ENCODE data around the gene MBD5.
A peak's percentile ranks its signal among the peaks of the same experiment; 100 is the strongest.

MBD5 gene

DNA sequence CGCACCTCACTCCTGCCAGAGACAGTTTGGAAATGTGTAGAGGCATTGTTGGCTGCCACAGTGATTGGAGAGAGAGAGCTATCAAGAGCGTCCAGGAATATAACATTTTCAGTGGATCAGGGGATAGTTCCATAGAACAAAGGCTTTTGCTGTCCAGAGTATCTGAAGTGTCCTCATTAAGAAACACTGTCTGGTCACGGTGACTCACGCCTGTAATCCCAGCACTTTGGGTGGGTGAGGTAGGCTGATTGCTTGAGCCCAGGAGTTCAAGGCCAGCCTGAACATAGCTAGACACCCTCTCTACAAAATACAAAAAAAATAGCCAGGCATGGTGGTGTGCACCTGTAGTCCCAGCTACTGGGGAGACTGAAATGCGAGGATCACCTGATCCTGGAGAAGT is 231.1 kb downstream of the MBD5 start:
- no peak for DNase-seq (ENCODE audit: low read depth)
- no peak overlapping the region for H3K4me3 ChIP-seq (ENCODE audit: low read depth, low read length)
- TF ChIP-seq, protein P1, sequence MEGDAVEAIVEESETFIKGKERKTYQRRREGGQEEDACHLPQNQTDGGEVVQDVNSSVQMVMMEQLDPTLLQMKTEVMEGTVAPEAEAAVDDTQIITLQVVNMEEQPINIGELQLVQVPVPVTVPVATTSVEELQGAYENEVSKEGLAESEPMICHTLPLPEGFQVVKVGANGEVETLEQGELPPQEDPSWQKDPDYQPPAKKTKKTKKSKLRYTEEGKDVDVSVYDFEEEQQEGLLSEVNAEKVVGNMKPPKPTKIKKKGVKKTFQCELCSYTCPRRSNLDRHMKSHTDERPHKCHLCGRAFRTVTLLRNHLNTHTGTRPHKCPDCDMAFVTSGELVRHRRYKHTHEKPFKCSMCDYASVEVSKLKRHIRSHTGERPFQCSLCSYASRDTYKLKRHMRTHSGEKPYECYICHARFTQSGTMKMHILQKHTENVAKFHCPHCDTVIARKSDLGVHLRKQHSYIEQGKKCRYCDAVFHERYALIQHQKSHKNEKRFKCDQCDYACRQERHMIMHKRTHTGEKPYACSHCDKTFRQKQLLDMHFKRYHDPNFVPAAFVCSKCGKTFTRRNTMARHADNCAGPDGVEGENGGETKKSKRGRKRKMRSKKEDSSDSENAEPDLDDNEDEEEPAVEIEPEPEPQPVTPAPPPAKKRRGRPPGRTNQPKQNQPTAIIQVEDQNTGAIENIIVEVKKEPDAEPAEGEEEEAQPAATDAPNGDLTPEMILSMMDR (IDR thresholded peaks at IDR 0.05; ENCODE audit: insufficient read depth, low read depth, low read length, missing control alignments) = no peak

GRCh38 chr2:148252646-148253045 is 231.8 kb downstream of the MBD5 start:
- TF ChIP-seq, protein P1 (IDR thresholded peaks at IDR 0.05; ENCODE audit: insufficient read depth, low read depth, low read length, missing control alignments) = no peak

GRCh38 chr2:148253685-148254084 is 232.8 kb downstream of the MBD5 start:
- TF ChIP-seq, protein P1 (IDR thresholded peaks at IDR 0.05; ENCODE audit: insufficient read depth, low read depth, low read length, missing control alignments) = no peak
- DNase-seq (ENCODE audit: low read depth) = peak; percentile 9

More at GRCh38 chr2:148252646-148253045, 231.8 kb downstream of the MBD5 start:
- DNase-seq (ENCODE audit: low read depth) = no peak
- no peak overlapping the region for H3K4me3 ChIP-seq (ENCODE audit: low read depth, low read length)

GRCh38 chr2:148255929-148256328 is 235.0 kb downstream of the MBD5 start:
- no peak for DNase-seq (ENCODE audit: low read depth)
- TF ChIP-seq, protein P1 (IDR thresholded peaks at IDR 0.05; ENCODE audit: insufficient read depth, low read depth, low read length, missing control alignments) = no peak

More at GRCh38 chr2:148253685-148254084, 232.8 kb downstream of the MBD5 start:
- no peak overlapping the region for H3K4me3 ChIP-seq (ENCODE audit: low read depth, low read length)

DNA sequence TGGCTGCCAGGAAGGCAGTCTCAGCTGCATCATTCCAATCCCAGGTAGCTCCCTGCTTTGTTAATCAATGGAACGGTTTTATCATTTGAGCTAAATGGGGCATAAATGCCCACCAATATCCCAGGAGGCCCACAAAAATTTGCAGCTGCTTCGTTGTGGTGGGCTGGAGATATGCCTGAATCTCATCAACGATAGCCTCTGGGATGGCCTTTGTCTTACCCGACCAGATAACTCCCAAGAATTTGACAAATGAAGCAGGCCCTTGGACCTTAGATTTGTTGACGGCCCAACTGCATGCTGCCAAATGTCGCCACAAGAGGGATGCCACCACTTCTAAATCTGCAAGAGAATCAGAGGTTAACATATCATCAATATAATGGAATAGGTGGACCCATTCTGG is 236.4 kb downstream of the MBD5 start:
- no peak for DNase-seq (ENCODE audit: low read depth)
- TF ChIP-seq, protein P1 (IDR thresholded peaks at IDR 0.05; ENCODE audit: insufficient read depth, low read depth, low read length, missing control alignments) = no peak
- no peak overlapping the region for H3K4me3 ChIP-seq (ENCODE audit: low read depth, low read length)

More at GRCh38 chr2:148255929-148256328, 235.0 kb downstream of the MBD5 start:
- no peak overlapping the region for H3K4me3 ChIP-seq (ENCODE audit: low read depth, low read length)

DNA sequence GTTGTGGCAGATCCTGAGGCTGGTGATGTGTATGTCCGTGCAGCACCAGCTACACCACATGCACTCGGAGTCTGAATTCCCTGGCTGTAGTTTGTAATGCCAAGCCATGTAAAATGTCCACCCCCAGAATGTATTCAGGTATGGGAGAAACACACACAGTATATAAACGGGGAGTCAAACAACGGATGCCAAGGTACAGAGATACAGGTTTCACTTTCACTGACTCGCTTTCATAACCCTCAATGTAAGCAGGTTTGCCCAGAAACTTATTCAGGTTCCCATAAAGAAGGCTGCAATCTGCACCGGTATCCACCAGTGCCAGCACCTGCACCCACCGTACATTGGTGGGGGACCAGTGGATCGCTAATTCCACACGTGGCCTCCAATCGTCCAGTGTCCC is 237.2 kb downstream of the MBD5 start:
- no peak for DNase-seq (ENCODE audit: low read depth)
- TF ChIP-seq, protein P1 (IDR thresholded peaks at IDR 0.05; ENCODE audit: insufficient read depth, low read depth, low read length, missing control alignments) = no peak
- H3K4me3 ChIP-seq (ENCODE audit: low read depth, low read length) = no peak overlapping the region

- TF ChIP-seq, protein P1 (IDR thresholded peaks at IDR 0.05; ENCODE audit: insufficient read depth, low read depth, low read length, missing control alignments) = no peak
- DNase-seq (ENCODE audit: low read depth) = peak; percentile 33
- H3K4me3 ChIP-seq (ENCODE audit: low read depth, low read length) = no peak overlapping the region
Observed at GRCh38 chr2:148259674-148260073, 238.8 kb downstream of the MBD5 start.

All from GM12865 (cell line).